Coronary artery (tissue), 2 donors: ENCODE results near the gene NFILZ.
"Not testable (repeated sequence)": the region's sequence is repeated elsewhere in the genome, so short reads cannot be mapped to it uniquely, and the experiment has no call there.

Source experiments
- DNase-seq: peaks from one replicate; pipeline ENCODE4 v3.0.0-alpha.2; 2017; ENCODE audit warnings: low spot score
- H3K27ac ChIP-seq, 2 donors: fragments of 200-600 bp; sonication (generic); one replicate each; pipeline ENCODE4 v1.5.1; 2016 to 2019
- H3K4me3 ChIP-seq: fragments of 200-600 bp; sonication (generic); 2 replicates; pipeline ENCODE4 v1.5.1; 2016; ENCODE audit warnings: mild to moderate bottlenecking, moderate library complexity
- CTCF ChIP-seq: fragments of 200-600 bp; sonication (generic); IDR thresholded peaks from one replicate; pipeline ENCODE4 v1.5.1; 2019; ENCODE audit warnings: antibody characterized with exemption

Gene NFILZ

GRCh38 chr19:8616861-8617260, 13.6 kb upstream of the NFILZ start:
- no peak for DNase-seq
- TF ChIP-seq CTCF: no peak
- no peak overlapping the region for H3K4me3 ChIP-seq

GRCh38 chr19:8617325-8617724, 13.1 kb upstream of the NFILZ start:
- DNase-seq, H3K27ac ChIP-seq, H3K4me3 ChIP-seq: not testable (repeated sequence)

More at GRCh38 chr19:8616861-8617260, 13.6 kb upstream of the NFILZ start:
- no peak overlapping the region for H3K27ac ChIP-seq

- Histone ChIP-seq H3K4me3 (no peak overlapping the region), H3K27ac (no peak overlapping the region)
- TF ChIP-seq CTCF: no peak
- no peak for DNase-seq
Measured at GRCh38 chr19:8617984-8618383, 12.4 kb upstream of the NFILZ start.

- no peak overlapping the region for H3K4me3 ChIP-seq
- TF ChIP-seq CTCF: no peak
- no peak for DNase-seq
- no peak overlapping the region for H3K27ac ChIP-seq
Measured at GRCh38 chr19:8618751-8619150, 11.7 kb upstream of the NFILZ start.

- H3K4me3 ChIP-seq, DNase-seq, H3K27ac ChIP-seq: not testable (repeated sequence)
Measured at GRCh38 chr19:8622886-8623285, 7.5 kb upstream of the NFILZ start.

GRCh38 chr19:8626842-8627241, 3.6 kb upstream of the NFILZ start:
- Histone ChIP-seq H3K4me3 (no peak overlapping the region), H3K27ac (no peak overlapping the region)
- no peak for DNase-seq
- TF ChIP-seq CTCF: no peak

- DNase-seq: no peak
- H3K4me3 ChIP-seq: no peak overlapping the region
- no peak for TF ChIP-seq CTCF
- no peak overlapping the region for H3K27ac ChIP-seq
Measured at GRCh38 chr19:8629184-8629583, 1.2 kb upstream of the NFILZ start.

GRCh38 chr19:8630796-8631424, 477 bp downstream of the NFILZ start:
- Histone ChIP-seq H3K4me3 (peak overlapping the region; percentile 5), H3K27ac (peak overlapping the region; percentile 7 to 47)
- TF ChIP-seq CTCF: no peak
- DNase-seq: no peak
